HG02610 (cell line): ENCODE measurements around the gene INPP4B.

Experiments
- ATAC-seq: cut with Tn5 transposase; IDR thresholded peaks from one replicate; pipeline ENCODE4 v1.9.1; 2021; ENCODE audit warnings: mild to moderate bottlenecking, moderate library complexity; ENCODE audit not compliant: unreplicated experiment

The INPP4B gene

DNA sequence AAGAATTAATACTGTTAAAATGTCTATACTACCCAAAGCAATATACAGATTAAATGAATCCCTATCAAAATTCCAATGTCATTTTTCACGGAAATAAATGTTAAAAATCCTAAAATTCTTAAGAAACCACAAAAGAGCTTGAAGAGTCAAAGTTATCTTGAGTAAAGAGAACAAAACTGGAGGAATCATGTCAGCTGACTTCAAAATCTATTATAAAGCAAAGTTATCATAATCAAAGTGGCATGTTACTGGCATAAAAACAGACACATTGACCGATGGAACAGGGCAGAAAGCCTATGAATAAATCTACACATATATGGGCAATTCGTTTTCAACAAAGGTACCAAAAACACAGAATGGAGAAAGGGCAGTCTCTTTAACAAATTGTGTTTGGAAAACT is 579.0 kb downstream of the INPP4B start:
- no peak for ATAC-seq

DNA sequence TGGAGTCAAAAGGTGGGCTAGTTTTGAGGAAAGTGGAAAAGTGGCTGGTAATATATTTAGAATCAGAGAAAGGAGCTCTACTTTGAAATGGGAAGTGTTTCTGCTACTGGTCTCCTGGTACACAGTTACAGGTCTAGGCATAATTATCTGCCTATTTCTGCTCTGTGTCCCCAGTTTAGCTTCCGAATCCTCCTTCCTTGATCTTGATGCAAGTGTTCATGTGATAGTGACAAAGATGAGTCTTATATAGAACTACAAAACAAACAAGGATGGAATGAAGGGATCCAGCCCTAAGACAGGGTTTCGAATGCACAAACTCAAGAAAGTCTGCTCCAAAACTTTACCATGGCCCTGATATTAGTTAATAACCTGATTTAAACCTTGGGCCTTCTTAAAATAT is 580.2 kb downstream of the INPP4B start:
- ATAC-seq: no peak

DNA sequence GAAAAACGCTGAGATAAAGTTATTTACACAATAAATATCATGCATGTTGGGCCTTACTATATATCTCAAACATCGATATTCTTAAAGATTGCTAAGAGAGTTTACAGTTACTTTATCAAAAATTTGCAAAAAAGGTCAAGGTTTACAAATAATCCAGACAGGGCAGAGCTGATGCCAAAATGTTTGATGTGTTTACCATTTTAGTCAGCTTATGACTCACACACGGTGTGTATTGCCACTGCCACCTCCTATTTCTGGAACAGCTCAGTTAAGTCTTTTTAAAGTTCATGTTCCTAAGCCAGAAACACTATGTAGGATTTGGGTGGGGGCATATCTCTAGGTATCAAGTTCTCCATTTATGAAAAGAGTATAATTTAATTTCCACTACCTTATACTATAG is 580.6 kb downstream of the INPP4B start:
- no peak for ATAC-seq

DNA sequence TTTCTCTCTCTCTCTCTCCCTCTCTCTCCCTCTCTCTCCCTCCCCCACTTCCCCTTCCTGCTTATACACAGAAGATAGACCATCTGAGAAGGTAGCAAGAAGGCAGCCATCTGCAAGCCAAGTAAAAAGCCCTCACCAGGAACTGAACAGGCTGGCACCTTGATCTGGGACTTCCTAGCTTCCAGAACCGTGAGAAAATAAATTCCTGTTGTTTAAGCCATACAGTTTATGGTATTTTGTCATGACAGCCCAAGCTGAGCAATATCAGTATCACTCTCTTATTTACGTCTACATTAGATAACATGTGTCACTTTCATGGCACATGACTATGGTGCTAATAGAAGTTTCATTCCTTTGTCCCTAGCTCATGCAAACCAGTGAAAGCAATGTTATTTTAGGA is 581.1 kb downstream of the INPP4B start:
- ATAC-seq: peak; percentile 46

DNA sequence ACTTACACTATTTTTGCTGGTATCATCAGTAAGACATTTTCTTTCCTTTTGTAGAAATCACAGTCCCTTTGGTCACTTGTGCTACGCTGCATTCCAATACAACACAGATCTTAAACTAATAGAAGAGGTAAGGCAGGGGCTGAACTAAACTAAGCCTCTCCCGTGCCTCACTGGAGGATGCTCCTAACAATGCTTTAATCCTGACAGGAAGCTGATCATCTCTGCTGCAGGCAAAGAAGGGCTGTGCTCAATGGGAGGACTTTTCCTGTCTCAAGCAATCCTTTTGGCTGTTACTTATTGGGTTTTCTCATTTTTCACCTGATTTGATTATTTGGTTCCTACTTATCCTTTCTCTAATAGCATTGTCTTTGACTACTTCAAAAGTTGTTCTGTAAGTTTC is 583.1 kb downstream of the INPP4B start:
- ATAC-seq: no peak

DNA sequence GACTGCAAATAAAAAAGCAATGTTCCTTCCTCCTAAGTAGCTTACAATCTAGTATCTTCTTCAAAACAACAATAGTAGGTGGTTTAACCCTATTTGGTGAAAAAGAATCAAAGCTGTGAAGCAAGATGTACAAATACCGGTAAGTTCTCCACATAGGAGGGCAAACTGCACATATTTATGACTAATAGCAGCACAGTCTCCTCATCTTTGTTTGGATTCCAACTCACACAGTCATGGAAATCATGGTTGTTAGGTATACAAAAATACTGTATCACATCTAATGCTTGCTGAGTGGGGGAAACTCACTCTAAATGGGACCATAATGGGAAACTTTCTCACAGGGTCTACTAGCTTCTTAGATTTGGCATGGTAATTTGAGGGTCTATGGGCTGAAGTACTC is 597.2 kb downstream of the INPP4B start:
- ATAC-seq: no peak

DNA sequence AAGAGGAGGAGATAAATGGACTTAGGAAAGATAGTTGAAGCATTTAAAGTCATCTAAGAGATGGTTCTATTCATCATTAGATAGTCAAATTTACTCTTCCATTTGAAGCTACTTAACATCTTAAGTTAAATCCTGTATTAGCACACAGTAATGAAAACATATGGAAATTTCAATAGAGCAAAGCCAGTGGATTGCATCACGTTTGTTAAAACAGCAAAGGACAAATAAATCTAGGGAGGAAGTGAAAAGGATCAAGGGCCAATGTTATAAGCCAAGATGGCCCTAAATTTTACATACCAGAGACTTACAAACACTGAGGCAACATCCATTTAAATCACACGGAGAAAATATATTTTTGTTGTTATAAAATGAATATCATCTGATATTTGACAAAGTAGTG is 602.8 kb downstream of the INPP4B start:
- no peak for ATAC-seq

DNA sequence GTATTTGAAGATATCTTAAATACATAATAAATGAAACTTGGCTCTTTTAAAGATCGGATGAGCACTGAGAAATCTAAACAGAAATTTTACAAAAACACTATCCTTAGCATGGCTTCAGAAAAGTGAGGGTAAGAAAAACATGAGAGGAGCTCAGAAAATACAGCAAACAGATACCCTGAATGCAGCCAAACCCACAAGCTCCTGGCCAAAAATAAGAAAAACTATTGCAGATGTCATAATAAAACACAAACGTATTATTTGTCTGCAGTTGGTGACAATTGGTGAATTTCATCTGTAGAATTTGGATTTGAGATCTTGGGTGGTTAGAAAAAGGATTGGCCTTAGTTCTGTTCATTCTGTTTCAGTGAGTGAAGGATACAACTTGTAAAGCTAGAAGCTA is 603.9 kb downstream of the INPP4B start:
- ATAC-seq: no peak

DNA sequence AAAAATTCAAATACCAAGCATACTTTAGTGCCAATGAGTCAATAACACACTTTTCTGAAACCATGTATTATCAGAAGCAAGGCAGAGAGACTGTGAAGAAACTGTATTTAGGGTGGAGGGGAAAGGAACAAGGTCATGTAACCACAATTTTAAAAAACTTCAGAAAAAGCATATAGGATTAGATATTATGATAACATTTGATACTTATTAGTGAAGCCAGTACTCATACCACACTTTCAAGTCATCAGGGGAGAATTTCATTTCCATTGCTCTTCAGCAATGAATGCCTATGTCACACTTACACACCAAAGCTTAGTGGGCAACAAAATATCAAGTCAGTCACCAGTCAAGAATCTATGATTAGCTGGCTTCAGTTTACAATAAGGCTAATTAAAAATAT is 607.5 kb downstream of the INPP4B start:
- ATAC-seq: no peak

DNA sequence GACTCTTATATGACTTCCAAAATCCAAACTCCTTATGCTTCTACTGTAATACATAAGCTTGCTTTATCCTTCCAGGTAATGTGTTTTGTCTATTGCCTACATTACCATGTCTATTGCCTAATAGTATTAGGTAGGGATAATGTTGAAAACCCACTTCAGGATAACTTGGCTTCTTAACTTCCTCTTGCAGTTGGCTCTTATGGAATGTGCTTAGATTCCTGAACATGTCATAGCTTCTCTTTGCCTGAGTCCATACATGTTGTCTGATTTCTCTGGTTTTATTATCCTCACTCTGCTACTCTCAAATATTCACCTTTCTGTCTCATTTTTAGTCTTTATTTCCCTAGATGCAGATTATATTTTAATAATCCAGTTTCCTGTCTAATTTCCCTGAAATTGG is 609.8 kb downstream of the INPP4B start:
- no peak for ATAC-seq

DNA sequence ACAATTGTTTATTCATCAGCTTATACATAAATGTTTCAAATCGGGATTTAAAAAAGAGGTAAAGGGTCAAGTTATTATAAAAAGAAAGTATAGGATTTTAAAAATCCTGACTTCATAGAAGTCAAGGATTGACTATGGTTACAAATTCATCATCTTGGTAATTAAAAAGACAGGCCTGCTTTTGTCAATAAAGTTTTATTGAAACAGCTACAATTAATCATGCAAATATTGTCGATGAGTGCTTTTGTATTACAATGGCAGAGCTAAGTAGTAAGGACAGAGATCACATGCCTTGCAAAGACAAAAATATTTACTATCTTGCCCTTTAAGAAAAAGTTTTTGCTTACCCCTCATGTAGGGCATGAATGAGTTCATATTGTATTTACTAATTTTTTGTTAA is 614.3 kb downstream of the INPP4B start:
- no peak for ATAC-seq

DNA sequence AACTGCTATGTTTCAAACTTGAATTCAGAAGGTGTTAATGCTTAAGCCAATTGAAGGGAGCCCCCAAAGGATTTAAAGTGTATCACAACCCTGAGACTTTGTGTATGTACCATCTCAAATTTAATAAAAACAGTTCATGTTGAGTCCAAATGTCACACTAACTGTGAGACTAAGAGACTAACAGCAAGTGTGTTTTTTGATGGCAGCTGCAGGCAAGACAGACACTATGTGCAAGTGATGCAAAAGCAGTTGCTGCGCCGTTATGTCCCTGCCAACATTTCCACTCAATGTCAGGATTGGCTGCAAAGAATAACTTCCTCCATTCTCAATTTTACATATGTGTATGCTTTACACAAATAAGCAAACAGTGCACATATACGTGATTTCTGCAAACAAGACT is 615.1 kb downstream of the INPP4B start:
- no peak for ATAC-seq

DNA sequence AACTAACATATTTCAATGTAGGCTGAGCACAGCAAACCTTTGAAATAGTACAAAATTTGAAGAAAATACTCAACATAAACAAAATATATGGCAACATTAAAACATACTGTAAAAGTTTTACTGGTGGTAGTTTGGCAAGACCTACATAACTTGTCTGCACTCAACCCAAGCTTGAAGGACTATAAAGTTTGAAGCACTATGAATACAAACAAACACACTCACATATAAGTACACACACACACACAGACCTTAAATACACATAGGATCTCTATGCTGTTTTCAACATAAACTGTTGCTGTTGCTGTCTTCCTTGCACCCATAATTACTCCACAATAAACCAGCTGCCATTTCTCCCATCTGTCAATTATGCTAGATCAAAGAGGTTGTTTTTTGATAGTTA is 620.1 kb downstream of the INPP4B start:
- ATAC-seq: no peak

DNA sequence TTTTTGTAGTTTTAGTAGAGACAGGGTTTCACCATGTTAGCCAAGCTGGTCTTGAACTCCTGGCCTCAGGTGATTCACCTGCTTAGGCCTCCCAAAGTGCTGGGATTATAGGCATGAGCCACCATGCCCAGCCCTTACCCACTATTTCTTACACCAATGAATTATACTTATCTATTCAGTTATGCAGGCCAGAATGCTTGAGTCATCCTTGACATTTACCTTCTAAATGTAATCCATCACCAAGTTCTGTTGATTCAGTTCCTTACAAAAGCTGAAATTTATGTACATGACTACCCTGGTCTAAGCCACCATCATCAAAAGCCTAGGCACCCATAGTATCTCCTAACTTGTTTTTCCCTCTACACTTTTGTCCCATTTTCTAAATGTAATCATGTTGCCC is 624.0 kb downstream of the INPP4B start:
- ATAC-seq: no peak

DNA sequence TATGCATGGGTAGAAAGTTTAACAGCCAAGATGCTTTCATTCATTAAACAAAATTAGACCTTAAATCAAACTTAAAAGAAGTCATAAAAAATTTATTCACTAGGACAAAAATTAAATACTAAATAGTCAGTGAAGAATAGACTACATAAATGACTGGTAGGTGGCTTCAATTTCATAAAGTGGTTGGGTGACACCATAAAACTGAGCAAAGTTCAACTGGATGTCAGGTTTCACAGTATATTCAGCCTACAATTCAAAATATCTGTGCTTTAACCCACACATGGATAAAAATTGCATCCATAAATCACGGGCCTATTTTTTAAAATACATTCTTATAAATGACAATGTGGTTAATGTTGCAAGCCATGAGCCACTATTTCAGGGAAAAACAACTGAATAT is 627.4 kb downstream of the INPP4B start:
- ATAC-seq: no peak

DNA sequence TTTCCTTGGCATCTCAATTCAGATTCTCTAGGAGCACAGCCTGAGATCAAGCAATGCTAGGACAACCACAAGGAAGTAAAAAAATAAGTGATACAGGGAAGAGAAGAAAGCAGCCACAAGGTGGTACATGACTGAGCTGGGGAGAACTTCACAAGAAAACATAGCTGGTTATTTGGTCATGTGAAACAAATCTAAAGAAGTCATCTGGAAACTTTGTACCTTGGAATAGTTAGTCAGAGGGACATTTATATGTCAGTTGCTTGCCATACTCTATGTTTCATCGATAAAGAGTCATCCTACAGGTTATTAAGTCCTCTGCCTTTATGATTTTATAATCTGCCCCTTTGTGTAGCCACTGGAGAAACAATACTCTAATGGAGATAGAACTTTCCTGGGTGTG is 634.7 kb downstream of the INPP4B start:
- ATAC-seq: no peak

DNA sequence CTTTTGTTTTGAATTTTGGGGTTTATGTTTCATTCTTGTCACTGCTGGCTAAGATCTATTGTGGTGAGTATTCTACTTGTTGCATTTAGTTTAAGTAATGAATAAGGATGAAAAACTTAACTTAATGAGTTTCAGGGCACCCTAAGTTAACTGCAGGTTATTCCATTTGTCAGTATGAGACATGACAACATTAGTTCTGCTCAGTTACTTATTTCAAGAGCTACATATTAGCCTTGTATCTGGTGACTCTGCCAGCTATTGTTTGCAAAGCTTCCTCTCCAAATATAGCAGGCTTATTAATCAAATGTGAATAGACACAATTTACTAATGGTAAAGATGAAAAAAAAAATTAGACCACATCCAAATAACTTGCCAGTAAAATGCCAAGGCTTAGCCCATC is 642.6 kb downstream of the INPP4B start:
- ATAC-seq: no peak

DNA sequence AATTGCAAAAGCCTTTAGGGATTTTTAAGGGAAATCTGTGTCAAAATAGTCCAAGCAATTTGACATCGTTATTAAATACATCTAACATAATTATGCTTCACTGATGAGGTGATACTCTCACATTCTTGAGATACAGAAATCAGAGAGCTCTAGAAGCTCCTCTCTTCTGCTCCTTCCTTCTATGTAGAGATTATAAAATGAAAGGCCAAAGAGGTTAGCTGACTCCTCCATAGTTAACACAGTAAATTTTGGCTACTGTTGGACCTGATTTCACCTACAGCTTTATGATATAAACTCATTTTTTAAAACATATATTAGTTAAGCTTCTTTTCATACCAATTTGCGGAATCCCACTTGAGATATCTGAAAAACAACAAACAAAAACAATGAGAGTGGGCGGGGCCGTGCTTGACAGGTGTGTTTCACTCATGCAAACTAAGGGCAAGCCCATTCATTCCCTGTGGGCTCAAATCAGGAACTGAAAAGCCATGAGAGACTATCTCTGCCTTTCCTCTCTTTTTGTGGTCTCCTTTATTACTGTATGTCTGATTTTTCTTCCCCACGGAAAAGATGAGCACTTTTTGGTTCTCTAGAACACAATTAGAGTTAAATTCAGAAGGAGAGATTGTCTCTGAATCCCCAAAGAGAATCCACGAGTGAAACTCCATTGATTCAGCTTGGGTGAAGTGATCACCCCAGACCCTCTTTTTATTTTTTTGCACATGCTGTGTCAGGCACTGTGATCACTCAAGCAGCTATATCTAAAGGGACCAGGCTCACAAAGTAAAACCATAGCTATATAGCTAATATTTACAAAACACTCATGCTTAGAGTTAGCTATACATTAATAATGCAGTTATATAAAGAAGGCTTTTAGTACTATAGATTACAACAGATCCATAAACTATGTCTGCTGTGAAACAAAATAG is 643.4 kb downstream of the INPP4B start:
- peak; percentile 87 for ATAC-seq

DNA sequence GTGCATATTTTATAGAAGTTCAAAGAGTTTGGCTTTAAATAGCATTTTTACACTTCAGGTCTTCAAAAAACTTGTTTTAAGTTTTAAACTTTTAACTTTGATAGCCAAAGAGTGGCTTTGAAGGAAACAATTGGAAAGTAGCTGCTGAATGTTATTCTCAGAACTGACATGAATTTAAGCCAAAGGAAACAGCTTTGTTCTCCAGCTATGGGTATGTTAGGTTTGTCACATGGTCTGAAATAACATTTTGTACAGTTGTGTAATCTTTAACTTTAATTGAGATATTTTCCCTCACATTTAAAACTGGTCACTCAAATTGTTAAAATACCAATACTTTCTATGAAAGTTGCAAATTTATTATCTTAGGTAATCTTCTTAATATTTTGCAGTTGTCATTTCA is 645.1 kb downstream of the INPP4B start:
- no peak for ATAC-seq

DNA sequence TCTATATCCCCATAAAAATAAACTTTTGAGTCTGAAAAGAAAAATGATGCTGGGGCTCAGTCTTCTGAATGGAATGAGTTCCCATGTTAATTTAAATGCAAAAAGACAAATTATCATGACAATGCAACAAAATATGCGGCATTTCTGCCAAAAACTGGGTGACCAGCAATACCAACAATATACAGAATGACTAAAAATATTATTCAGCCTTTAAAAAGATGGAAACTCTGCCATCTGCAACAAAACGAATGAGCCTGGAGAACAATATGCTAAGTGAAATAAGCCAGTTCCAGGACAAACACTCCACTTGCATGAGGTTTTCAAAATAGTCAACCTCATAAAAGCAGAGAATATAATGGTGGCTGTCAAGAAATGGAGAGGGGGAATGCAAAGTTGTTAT is 651.2 kb downstream of the INPP4B start:
- no peak for ATAC-seq

DNA sequence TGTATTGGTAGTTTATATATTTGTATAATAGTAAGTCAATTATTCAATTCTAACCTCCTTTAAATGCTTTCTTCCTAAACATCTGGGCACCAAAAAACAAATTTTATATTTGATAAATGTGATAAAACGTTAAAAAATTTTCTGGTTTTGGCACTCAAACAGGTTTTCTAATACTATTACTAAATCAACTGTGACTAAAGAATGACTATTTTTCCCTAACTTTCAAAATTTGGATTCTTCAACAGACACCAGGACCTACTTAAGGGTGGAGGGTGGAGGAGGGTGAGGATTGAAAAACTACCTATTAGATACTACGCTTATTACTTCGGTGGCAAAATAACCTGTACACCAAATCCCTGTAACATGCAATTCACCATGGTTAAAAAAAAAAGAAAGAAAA is 654.2 kb downstream of the INPP4B start:
- ATAC-seq: no peak

DNA sequence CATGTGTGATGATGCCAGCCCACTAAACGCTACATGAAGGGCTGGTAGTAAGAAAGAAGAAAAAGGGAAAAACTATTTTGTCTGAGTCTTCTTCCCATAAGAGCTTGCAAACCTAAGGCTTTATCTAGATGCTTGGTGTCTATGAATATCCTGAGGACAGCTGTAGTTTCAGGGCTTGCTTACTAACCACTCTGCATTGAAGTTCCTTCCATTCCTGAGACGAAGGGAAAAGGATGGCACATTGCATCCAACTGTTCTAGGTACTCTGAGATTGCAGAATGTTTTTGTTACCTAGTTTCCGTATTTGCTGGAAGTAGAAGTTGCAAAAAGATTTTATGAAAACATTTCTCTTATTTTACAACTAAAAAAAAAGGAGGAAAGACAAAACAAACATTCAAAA is 665.1 kb downstream of the INPP4B start:
- no peak for ATAC-seq

DNA sequence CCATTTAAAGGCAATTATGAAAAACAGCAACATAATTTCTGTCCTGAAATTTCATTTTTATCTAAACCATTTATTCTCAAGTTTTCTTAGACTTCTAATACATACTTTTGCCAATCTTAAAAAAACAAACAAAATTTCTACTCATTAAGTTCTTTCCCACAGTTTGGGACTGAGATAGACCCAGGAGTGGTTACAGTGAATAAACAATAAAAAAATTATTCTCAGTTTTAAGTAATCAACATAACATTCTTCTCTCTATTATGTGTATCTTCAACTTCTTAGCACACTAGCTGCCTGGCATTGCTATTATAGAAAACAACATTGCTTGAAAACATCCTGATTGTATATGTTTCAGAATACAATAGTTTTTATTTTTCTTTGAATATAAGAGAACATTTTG is 676.9 kb downstream of the INPP4B start:
- no peak for ATAC-seq
